Psoas muscle (tissue), 8 donors: Measurements from ENCODE around the gene TOB1. TPM values are rescaled to one million over a fixed set of nuclear protein-coding genes. Genes with fewer than 3 reads are reported as not detected.

Experiments used
- ATAC-seq, 4 donors: fragments of 200-7000 bp; cut with Tn5 transposase; one replicate each; pipeline ENCODE4 v1.9.1; 2020; ENCODE audit warnings: moderate library complexity in 3 of 4, mild to moderate bottlenecking in 2 of 4
- DNase-seq, 2 donors: peaks; one replicate each; pipeline ENCODE4 v3.0.0-alpha.2; 2020
- H3K27ac ChIP-seq: fragments of 200-600 bp; one replicate; pipeline ENCODE4 v1.8.0; 2022
- H3K27me3 ChIP-seq, 3 donors: fragments of 200-600 bp in 1 of 3; one replicate each; pipeline versions ENCODE4 v1.6.1 to v1.8.0; 2013 to 2022; ENCODE audit warnings: low read length in 2 of 3, mild to moderate bottlenecking in 2 of 3, moderate library complexity in 1 of 3; ENCODE audit not compliant: insufficient read depth in 3 of 3
- H3K36me3 ChIP-seq, 2 donors: fragments of 200-600 bp in 1 of 2; one replicate each; pipeline versions ENCODE4 v1.6.1 to v1.8.0; 2013 to 2022; ENCODE audit warnings: low read depth in 1 of 2, mild to moderate bottlenecking in 1 of 2, moderate library complexity in 1 of 2; ENCODE audit not compliant: insufficient read depth in 1 of 2
- H3K4me1 ChIP-seq: fragments of 200-600 bp; one replicate; pipeline ENCODE4 v1.8.0; 2022
- H3K4me3 ChIP-seq: fragments of 200-600 bp; one replicate; pipeline ENCODE4 v1.8.0; 2022; ENCODE audit warnings: mild to moderate bottlenecking
- H3K9me3 ChIP-seq: fragments of 200-600 bp; one replicate; pipeline ENCODE4 v1.8.0; 2022
- CTCF ChIP-seq: fragments of 200-600 bp; IDR thresholded peaks from one replicate; pipeline ENCODE4 v1.8.0; 2022; ENCODE audit warnings: antibody characterized with exemption
- WGBS, 3 donors: extraction: QIAGEN DNeasy Blood & Tissue Kit; methylation state at CpG; one replicate each; pipeline versions ENCODE4 v1.1.6 to v1.1.7; 2013; 5-methylcytosine and 5-hydroxymethylcytosine counted together
- intact Hi-C, 2 donors: fragments of 100-400 bp; cut with DNase I; formaldehyde crosslinking; loops; one replicate each; pipeline versions ENCODE4 v1.11.0 to v1.14.2; 2022
- polyA plus RNA-seq, 3 donors: library from polyadenylated mRNA; stranded (reverse); fragments of 200-250 nt; gene quantifications; one replicate each; pipeline ENCODE4 v1.2.3, GENCODE V29; 2013
- total RNA-seq, 4 donors: library from RNA; stranded (reverse); fragmentation: NEBNext Ultra II Directional in 2 of 4; extraction: Animal tissue kit (Norgen Biotek cat#: 25700) in 2 of 4; gene quantifications; one replicate each; pipeline versions ENCODE4 v1.2.1 to v1.2.4, GENCODE V29; 2021 to 2023
- donor health status: healthy with polysubstance abuse.
- donor health status: DM: no; HTN: no; CAD: no; lungs with moderate emphysema.
- donor health status: Bipolar disorder and iron deficiency.
- donor health status: healthy.
- donor health status: DM: yes; HTN: yes; CAD: no.
- donor health status: DM: no; HTN: no; CAD: no.
- donor health status: DM: no; HTN: no; CAD: no.
- donor health status: DM: yes; HTN: yes; CAD: no.

TOB1 gene
- total and polyA plus RNA-seq, 7 donors = 12.8 to 155 (median 74.9) TPM

DNA sequence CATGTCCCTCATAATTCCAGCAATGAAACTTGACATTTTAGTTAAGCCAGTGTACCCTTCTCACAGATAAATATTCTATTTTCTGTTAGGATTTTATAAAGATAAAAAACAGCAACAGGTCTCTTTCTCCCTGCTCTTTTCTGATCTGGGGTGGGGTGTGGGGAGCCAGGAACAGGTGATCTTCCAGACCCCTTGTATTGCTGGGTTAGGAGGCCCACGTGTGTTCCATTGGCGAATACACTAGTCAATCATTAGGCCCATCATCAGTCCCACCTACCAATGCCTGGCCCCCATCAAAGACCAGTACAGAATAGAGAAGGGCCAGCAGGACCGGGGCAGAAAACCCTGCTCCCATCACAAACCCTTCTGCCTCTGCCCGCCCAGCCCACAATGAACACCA lies 40.3 kb upstream of the TOB1 start:
- no peaks in the 10 kb centered on the region for H3K9me3 ChIP-seq
- intact Hi-C loops = no loop called here
- WGBS, 3 donors = 86 to 94% (median 91%) methylated on average over 4 of the region's 4 CpGs
- DNase-seq = no peak
- H3K36me3 ChIP-seq = no peaks in the 10 kb centered on the region
- peaks cover 37% of the 10 kb centered on the region for H3K4me1 ChIP-seq
- no peak overlapping the region for H3K27ac ChIP-seq
- no peak for ATAC-seq
- TF ChIP-seq CTCF = no peak
- no peak overlapping the region for H3K4me3 ChIP-seq
- no peaks in the 10 kb centered on the region for H3K27me3 ChIP-seq

DNA sequence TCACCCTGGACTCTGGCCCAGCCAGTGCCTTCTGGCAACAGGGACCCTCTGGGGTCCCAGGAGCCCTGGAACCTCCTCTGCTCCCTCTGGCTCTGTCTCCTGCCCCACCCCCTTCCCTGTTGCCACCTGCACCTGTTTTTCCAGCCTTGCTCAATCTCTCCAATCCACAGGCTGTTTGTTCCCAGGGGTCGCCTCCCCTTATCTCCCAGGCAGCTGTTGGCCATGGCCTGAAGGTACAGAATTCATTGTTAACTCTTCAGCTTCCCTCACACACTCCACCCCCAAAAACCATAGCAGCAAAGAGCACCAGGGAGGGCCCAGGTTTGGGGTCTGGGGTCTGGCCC lies 39.3 kb upstream of the TOB1 start:
- no peaks in the 10 kb centered on the region for H3K36me3 ChIP-seq
- WGBS, 3 donors = 25 to 32% (median 32%) methylated on average over 1 of the region's 1 CpG
- H3K27me3 ChIP-seq = no peaks in the 10 kb centered on the region
- no peaks in the 10 kb centered on the region for H3K9me3 ChIP-seq
- intact Hi-C loops = no loop called here
- ATAC-seq (peak in 3 of 4 donors; percentile 7 to 32 (median 17)), DNase-seq (no peak)
- H3K27ac ChIP-seq = peak overlapping the region; percentile 94
- H3K4me1 ChIP-seq = peaks cover 37% of the 10 kb centered on the region
- peak overlapping the region; percentile 6 for H3K4me3 ChIP-seq
- no peak for TF ChIP-seq CTCF

GRCh38 chr17:50904518-50905459 lies 38.6 kb upstream of the TOB1 start:
- Histone ChIP-seq H3K4me1 (peaks cover 34% of the 10 kb centered on the region), H3K4me3 (peak overlapping the region; percentile 41)
- intact Hi-C loops = loop anchor here (5.0 kb wide), 1 partner anchor 37 kb away; the partner anchor contains the start of gene TOB1 (in 2 of the 2)

GRCh38 chr17:50903604-50904517 lies 37.7 kb upstream of the TOB1 start:
- intact Hi-C loops = loop anchor here (5.0 kb wide), 1 partner anchor 37 kb away; the partner anchor contains the start of gene TOB1 (in 2 of the 2)
- 58 to 75% (median 59%) methylated on average over 10 of the region's 10 CpGs for WGBS, 3 donors
- peak overlapping the region; percentile 41 for H3K4me3 ChIP-seq
- H3K27me3 ChIP-seq = no peaks in the 10 kb centered on the region
- peaks cover 30% of the 10 kb centered on the region for H3K4me1 ChIP-seq
- no peaks in the 10 kb centered on the region for H3K36me3 ChIP-seq
- DNase-seq (no peak), ATAC-seq (peak; percentile 36 to 77 (median 62))
- no peaks in the 10 kb centered on the region for H3K9me3 ChIP-seq
- peak overlapping the region; percentile 94 for H3K27ac ChIP-seq
- no peak for TF ChIP-seq CTCF

More at GRCh38 chr17:50904518-50905459, 38.6 kb upstream of the TOB1 start:
- 27 to 36% (median 31%) methylated on average over 14 to 16 of the region's 16 CpGs for WGBS, 3 donors
- H3K36me3 ChIP-seq = no peaks in the 10 kb centered on the region
- H3K9me3 ChIP-seq = no peaks in the 10 kb centered on the region
- TF ChIP-seq CTCF = no peak
- H3K27me3 ChIP-seq = no peaks in the 10 kb centered on the region
- ATAC-seq = peak; percentile 50 to 72 (median 64)
- H3K27ac ChIP-seq = peak overlapping the region; percentile 94
- peak; percentile 41 to 68 for DNase-seq
